NCI-H345 (cell line): ENCODE results near the gene RGR.

Source experiments
- DNase-seq: peaks from one replicate; lab custom pipeline; 2025; lab: John Stamatoyannopoulos, UW

RGR gene

GRCh38 chr10:84221916-84222315, 22.9 kb upstream of the RGR start:
- DNase-seq: no peak

GRCh38 chr10:84224411-84225028, 20.3 kb upstream of the RGR start:
- no peak for DNase-seq

- no peak for DNase-seq
Observed at GRCh38 chr10:84225427-84226173, 19.3 kb upstream of the RGR start, which contains the start of gene LRIT2. Gene LRIT2 (minus strand): TSS chr10:84225544. CDS start chr10:84225520, 24 bp downstream.

GRCh38 chr10:84226616-84227015, 18.2 kb upstream of the RGR start:
- no peak for DNase-seq

GRCh38 chr10:84227810-84228209, 17.0 kb upstream of the RGR start:
- DNase-seq: no peak

GRCh38 chr10:84230359-84230758, 14.5 kb upstream of the RGR start:
- no peak for DNase-seq

- no peak for DNase-seq
Observed at GRCh38 chr10:84232376-84232775, 12.5 kb upstream of the RGR start.

GRCh38 chr10:84233940-84234339, 10.9 kb upstream of the RGR start:
- DNase-seq: no peak

- DNase-seq: no peak
Observed at GRCh38 chr10:84234479-84234878, 10.4 kb upstream of the RGR start.

GRCh38 chr10:84235096-84235495, 9.8 kb upstream of the RGR start:
- no peak for DNase-seq

GRCh38 chr10:84236807-84237198, 8.1 kb upstream of the RGR start:
- no peak for DNase-seq

GRCh38 chr10:84237199-84238051, 7.4 kb upstream of the RGR start:
- no peak for DNase-seq

- no peak for DNase-seq
Observed at GRCh38 chr10:84238909-84239308, 5.9 kb upstream of the RGR start.

- DNase-seq: no peak
Observed at GRCh38 chr10:84241185-84241790, 3.6 kb upstream of the RGR start, which contains the start of gene LRIT1. Gene LRIT1 (minus strand): TSS chr10:84241546. CDS start chr10:84241439, 107 bp downstream.

- DNase-seq: no peak
Observed at GRCh38 chr10:84243759-84244158, 1.1 kb upstream of the RGR start.

GRCh38 chr10:84247496-84247895, 2.6 kb downstream of the RGR start:
- no peak for DNase-seq

- DNase-seq: no peak
Observed at GRCh38 chr10:84248794-84249193, 3.9 kb downstream of the RGR start.

- DNase-seq: no peak
Observed at GRCh38 chr10:84254552-84255478, 10.0 kb downstream of the RGR start.

GRCh38 chr10:84256510-84257342, 11.9 kb downstream of the RGR start:
- DNase-seq: no peak

GRCh38 chr10:84257343-84258020, 12.6 kb downstream of the RGR start:
- no peak for DNase-seq
